Liver (tissue), 3 donors: Measurements from ENCODE around the gene CLIC5.

Source experiments
- GABPA ChIP-seq, 2 donors: IDR thresholded peaks in 1 of 2; conservative IDR thresholded peaks in 1 of 2; 2 replicates each; pipeline ENCODE4 v1.6.1; 2016; ENCODE audit warnings: antibody characterized with exemption in 2 of 2, mild to moderate bottlenecking in 1 of 2, moderate library complexity in 1 of 2
- REST ChIP-seq: IDR thresholded peaks from 2 replicates; pipeline ENCODE4 v1.6.1; 2016; ENCODE audit warnings: antibody characterized with exemption, mild to moderate bottlenecking
- SP1 ChIP-seq: IDR thresholded peaks from 2 replicates; pipeline ENCODE4 v1.6.1; 2018; ENCODE audit warnings: antibody characterized with exemption, mild to moderate bottlenecking
- TF ChIP-seq, protein P1 (sequence below): fragments of 150-350 bp; IDR thresholded peaks from 2 replicates; pipeline ENCODE4 v1.5.1; 2017; ENCODE audit warnings: improper control_type of control experiment, low read depth, low read length; ENCODE audit not compliant: missing input control
- TF ChIP-seq, protein P2 (sequence below): IDR thresholded peaks from 2 replicates; pipeline ENCODE4 v1.6.1; 2016; ENCODE audit warnings: antibody characterized with exemption
- donor health status: healthy.
- donor health status: healthy.

DNA sequence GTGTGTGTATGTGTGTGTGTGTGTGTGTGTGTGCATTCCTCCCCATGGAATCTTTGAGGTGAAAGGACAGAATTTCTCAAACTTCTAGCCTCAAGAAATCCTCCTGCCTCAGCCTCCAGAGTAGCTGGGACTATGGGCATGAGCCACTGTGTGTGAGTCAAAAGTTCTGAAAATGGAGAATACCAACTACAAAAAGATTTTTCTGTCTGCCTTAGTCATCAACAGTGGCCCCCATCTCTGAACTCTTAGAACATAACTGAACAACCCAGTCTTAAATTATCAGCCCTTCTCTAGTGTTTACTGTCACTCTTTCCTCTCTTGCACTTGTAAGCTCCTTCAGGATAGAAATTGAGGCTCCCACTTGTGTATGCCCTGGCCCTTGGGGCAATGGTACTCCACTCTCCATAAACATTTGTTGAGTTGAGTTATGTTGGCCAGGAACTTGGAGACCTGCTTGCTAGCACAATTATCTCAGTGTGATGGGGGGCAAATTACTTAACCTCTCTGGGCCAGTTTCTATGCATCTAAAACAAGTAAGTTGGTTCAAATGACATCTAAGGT lies 35.3 kb upstream of the CLIC5 start:
- TF ChIP-seq, protein P1, sequence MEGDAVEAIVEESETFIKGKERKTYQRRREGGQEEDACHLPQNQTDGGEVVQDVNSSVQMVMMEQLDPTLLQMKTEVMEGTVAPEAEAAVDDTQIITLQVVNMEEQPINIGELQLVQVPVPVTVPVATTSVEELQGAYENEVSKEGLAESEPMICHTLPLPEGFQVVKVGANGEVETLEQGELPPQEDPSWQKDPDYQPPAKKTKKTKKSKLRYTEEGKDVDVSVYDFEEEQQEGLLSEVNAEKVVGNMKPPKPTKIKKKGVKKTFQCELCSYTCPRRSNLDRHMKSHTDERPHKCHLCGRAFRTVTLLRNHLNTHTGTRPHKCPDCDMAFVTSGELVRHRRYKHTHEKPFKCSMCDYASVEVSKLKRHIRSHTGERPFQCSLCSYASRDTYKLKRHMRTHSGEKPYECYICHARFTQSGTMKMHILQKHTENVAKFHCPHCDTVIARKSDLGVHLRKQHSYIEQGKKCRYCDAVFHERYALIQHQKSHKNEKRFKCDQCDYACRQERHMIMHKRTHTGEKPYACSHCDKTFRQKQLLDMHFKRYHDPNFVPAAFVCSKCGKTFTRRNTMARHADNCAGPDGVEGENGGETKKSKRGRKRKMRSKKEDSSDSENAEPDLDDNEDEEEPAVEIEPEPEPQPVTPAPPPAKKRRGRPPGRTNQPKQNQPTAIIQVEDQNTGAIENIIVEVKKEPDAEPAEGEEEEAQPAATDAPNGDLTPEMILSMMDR, result no peak
- TF ChIP-seq, protein P2, sequence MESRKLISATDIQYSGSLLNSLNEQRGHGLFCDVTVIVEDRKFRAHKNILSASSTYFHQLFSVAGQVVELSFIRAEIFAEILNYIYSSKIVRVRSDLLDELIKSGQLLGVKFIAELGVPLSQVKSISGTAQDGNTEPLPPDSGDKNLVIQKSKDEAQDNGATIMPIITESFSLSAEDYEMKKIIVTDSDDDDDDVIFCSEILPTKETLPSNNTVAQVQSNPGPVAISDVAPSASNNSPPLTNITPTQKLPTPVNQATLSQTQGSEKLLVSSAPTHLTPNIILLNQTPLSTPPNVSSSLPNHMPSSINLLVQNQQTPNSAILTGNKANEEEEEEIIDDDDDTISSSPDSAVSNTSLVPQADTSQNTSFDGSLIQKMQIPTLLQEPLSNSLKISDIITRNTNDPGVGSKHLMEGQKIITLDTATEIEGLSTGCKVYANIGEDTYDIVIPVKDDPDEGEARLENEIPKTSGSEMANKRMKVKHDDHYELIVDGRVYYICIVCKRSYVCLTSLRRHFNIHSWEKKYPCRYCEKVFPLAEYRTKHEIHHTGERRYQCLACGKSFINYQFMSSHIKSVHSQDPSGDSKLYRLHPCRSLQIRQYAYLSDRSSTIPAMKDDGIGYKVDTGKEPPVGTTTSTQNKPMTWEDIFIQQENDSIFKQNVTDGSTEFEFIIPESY, result no peak
- TF ChIP-seq SP1 (no peak), REST (no peak), GABPA (IDR thresholded peaks at IDR 0.05 in 1 of 2, conservative IDR thresholded peaks at IDR 0.05 in 1 of 2) (no peak)
